ENCODE data around the gene TCF4. TPM values are rescaled to one million over a fixed set of nuclear protein-coding genes. Genes with fewer than 3 reads are reported as not detected.
A peak's percentile ranks its signal among the peaks of the same experiment; 100 is the strongest.

TCF4 gene
- total and polyA plus RNA-seq, 2 of the 13 experiments (the other 11 are each of a cell fraction or from before 2014, with no cell fraction given) = not detected

DNA sequence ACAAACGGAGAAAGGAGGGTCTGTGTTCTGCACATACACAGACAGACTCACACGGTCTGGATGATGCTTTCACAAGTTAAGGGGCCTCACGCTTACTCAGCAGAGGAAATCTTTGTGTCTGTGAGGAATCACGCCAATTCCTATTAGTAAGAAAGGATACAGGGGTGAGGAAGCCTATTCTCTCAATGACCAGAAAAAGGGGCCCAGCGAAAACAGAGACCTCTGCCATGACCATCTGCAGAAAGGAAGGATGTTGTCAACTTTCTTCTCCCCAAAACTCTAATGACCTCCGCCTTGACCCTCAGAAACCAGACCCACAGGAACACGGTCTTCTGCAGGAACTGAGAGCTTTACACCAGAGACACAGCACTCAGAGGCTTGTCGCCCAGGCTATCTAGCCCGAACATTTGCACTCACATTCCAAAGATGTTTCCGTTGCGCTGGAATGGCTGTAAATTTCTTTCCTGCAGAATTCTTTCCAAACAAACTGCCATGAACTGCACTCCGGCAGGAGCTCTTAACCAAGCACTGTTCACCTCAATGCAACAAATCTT, 186.3 kb downstream of the TCF4 start:
- POLR2A ChIA-PET = no interaction called here
- no peak for FAIRE-seq
- Histone ChIP-seq H3K9ac (ENCODE audit: insufficient read depth, low read depth, low read length) (no peak overlapping the region), H3K4me3 (replicated peaks in 1 of 3; ENCODE audit: insufficient read depth in 1 of 3, low read depth in 2 of 3, low read length in 3 of 3) (no peak overlapping the region), H3K27ac (ENCODE audit: extremely low read length, insufficient read depth, low read length) (no peak overlapping the region), H3K4me1 (ENCODE audit: insufficient read depth, low read length) (no peaks in the 10 kb centered on the region), H3K79me2 (ENCODE audit: insufficient read depth, low read length) (no peaks in the 10 kb centered on the region), H2AFZ (ENCODE audit: low read length) (no peak overlapping the region), H3K36me3 (replicated peaks in 1 of 2; ENCODE audit: control insufficient read depth in 1 of 2, insufficient read depth in 2 of 2, low read length in 2 of 2) (no peaks in the 10 kb centered on the region), H3K4me2 (ENCODE audit: low read depth, low read length) (no peak overlapping the region), H3K27me3 (ENCODE audit: control insufficient read depth in 1 of 2, insufficient read depth in 2 of 2, low read length in 2 of 2) (no peaks in the 10 kb centered on the region; a peak in 1 of 5 replicates), H3K9me3 (ENCODE audit: low read length) (no peaks in the 10 kb centered on the region), H4K20me1 (ENCODE audit: insufficient read depth, low read length) (no peaks in the 10 kb centered on the region)
- intact Hi-C loops (cut with micrococcal nuclease; ENCODE audit: unreplicated experiment) (no loop called here), in situ Hi-C loops (cut with HindIII; ENCODE audit: extremely low pct_ligation_motif_present, low pct_unique_long_range_greater_than_20kb) (no loop called here)
- CTCF ChIA-PET (ENCODE audit: low intra/inter-chr PET ratio, low total read pairs) = no interaction called here
- 2% methylated on average over 11 of the region's 12 CpGs for WGBS (ENCODE audit: low lambda C conversion rate)
- no TSS peak for BruUV-seq (replicated peaks)
- TF ChIP-seq ZNF510 (CRISPR knock-in tag; IDR thresholded peaks at IDR 0.05; ENCODE audit: low read depth) = no peak
- TF ChIP-seq, protein P1, sequence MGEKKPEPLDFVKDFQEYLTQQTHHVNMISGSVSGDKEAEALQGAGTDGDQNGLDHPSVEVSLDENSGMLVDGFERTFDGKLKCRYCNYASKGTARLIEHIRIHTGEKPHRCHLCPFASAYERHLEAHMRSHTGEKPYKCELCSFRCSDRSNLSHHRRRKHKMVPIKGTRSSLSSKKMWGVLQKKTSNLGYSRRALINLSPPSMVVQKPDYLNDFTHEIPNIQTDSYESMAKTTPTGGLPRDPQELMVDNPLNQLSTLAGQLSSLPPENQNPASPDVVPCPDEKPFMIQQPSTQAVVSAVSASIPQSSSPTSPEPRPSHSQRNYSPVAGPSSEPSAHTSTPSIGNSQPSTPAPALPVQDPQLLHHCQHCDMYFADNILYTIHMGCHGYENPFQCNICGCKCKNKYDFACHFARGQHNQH (CRISPR knock-in tag; IDR thresholded peaks at IDR 0.05) = no peak
- no peak for TF ChIP-seq HMGXB3 (CRISPR knock-in tag; IDR thresholded peaks at IDR 0.05; ENCODE audit: borderline replicate concordance)
- TF ChIP-seq ZNF230 (CRISPR knock-in tag; IDR thresholded peaks at IDR 0.05) = no peak
- no peak for TF ChIP-seq ZNF547 (CRISPR knock-in tag; IDR thresholded peaks at IDR 0.05)
- no peak for TF ChIP-seq ZNF720 (CRISPR knock-in tag; IDR thresholded peaks at IDR 0.05)
- TF ChIP-seq, protein P2, sequence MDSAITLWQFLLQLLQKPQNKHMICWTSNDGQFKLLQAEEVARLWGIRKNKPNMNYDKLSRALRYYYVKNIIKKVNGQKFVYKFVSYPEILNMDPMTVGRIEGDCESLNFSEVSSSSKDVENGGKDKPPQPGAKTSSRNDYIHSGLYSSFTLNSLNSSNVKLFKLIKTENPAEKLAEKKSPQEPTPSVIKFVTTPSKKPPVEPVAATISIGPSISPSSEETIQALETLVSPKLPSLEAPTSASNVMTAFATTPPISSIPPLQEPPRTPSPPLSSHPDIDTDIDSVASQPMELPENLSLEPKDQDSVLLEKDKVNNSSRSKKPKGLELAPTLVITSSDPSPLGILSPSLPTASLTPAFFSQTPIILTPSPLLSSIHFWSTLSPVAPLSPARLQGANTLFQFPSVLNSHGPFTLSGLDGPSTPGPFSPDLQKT (CRISPR knock-in tag; IDR thresholded peaks at IDR 0.05; ENCODE audit: borderline replicate concordance) = no peak
- ATAC-seq = peak; percentile 58; the same call in 1 of the 3 replicates
- peak; percentile 2 for DNase-seq (ENCODE audit: low spot score)

Data from HepG2 (cell line).